ENCODE measurements around the gene TFF3. TPM values are rescaled to one million over a fixed set of nuclear protein-coding genes. Genes with fewer than 3 reads are reported as not detected.

TFF3 gene
- total RNA-seq, 2 experiments from 2014 or later = not detected

GRCh38 chr21:42264245-42265195, 50.7 kb downstream of the TFF3 start:
- H3K36me3 Mint-ChIP-seq (ENCODE audit: low read depth) = peaks cover 35% of the 10 kb centered on the region
- Histone ChIP-seq H3K9me3 (ENCODE audit: control insufficient read depth in 1 of 2, insufficient read depth in 1 of 2, low read length in 2 of 2) (no peaks in the 10 kb centered on the region), H3K4me3 (ENCODE audit: low read length) (no peak overlapping the region), H3K36me3 (ENCODE audit: insufficient read depth, low read length) (no peaks in the 10 kb centered on the region), H3K27ac (ENCODE audit: low read depth in 1 of 2, low read length in 2 of 2) (no peak overlapping the region), H3K27me3 (ENCODE audit: control insufficient read depth in 1 of 2, insufficient read depth in 2 of 2, low read length in 2 of 2) (no peaks in the 10 kb centered on the region), H3K4me1 (ENCODE audit: insufficient read depth, low read length) (peaks cover 32% of the 10 kb centered on the region)
- H3K27ac Mint-ChIP-seq = peak overlapping the region; percentile 60
- intact Hi-C loops (cut with DNase I, micrococcal nuclease) = loop anchor here in 1 of 2 experiments (5.0 kb wide), 1 partner anchor 32 kb away; no protein-coding TSS in a partner anchor
- ATAC-seq (ENCODE audit: poor library complexity) = no peak
- H3K4me1 Mint-ChIP-seq (ENCODE audit: low read depth) = peaks cover 50% of the 10 kb centered on the region
- no peak for TF ChIP-seq CTCF (IDR thresholded peaks at IDR 0.05)
- H3K4me3 Mint-ChIP-seq = no peak overlapping the region
- POLR2A ChIA-PET = no interaction called here
- no peaks in the 10 kb centered on the region for H3K27me3 Mint-ChIP-seq
- CTCF ChIA-PET = interaction anchor here (0.9 kb wide), 1 partner anchor 12 kb away, joined by 3 read pairs; no protein-coding TSS in a partner anchor
- H3K9me3 Mint-ChIP-seq = no peaks in the 10 kb centered on the region
- DNase-seq = no peak

DNA sequence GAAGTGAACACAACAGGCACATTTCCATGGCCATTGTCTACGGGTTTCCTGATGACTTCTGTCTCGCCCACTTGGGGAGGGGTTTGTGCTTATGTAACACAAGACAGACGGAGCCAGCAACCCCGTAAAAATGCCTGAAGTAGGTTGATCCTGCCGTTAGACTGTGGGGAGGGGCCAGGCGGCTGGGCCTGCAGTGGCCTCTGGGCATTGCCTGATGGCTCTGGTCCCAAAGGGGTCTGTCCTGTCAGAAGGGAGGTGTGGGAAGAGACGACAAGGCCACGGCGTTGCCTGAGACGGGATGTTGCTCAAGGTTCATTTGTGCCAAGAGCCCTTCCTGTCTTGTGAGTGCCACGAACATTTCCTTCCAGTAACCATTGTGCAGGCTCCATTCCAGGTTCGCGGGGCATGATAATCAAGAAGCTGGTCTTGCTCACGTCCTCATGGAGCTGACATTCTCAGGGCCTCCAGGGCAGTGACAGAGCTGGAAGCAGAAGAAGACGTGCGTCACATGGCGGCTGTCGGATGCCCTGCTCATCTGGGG, 51.5 kb downstream of the TFF3 start:
- CTCF ChIA-PET = no interaction called here
- no peak for DNase-seq
- Mint-ChIP-seq H3K4me1 (ENCODE audit: low read depth) (peaks cover 43% of the 10 kb centered on the region), H3K4me3 (no peak overlapping the region), H3K27ac (peak overlapping the region; percentile 69), H3K36me3 (ENCODE audit: low read depth) (peaks cover 35% of the 10 kb centered on the region), H3K27me3 (no peaks in the 10 kb centered on the region), H3K9me3 (no peaks in the 10 kb centered on the region)
- Histone ChIP-seq H3K27ac (ENCODE audit: low read depth in 1 of 2, low read length in 2 of 2) (no peak overlapping the region), H3K4me3 (ENCODE audit: low read length) (no peak overlapping the region), H3K4me1 (ENCODE audit: insufficient read depth, low read length) (peaks cover 26% of the 10 kb centered on the region), H3K27me3 (ENCODE audit: control insufficient read depth in 1 of 2, insufficient read depth in 2 of 2, low read length in 2 of 2) (no peaks in the 10 kb centered on the region), H3K9me3 (ENCODE audit: control insufficient read depth in 1 of 2, insufficient read depth in 1 of 2, low read length in 2 of 2) (no peaks in the 10 kb centered on the region), H3K36me3 (ENCODE audit: insufficient read depth, low read length) (no peaks in the 10 kb centered on the region)
- no peak for ATAC-seq (ENCODE audit: poor library complexity)
- intact Hi-C loops (cut with DNase I, micrococcal nuclease) = no loop called here
- POLR2A ChIA-PET = no interaction called here
- TF ChIP-seq CTCF (IDR thresholded peaks at IDR 0.05) = no peak

GRCh38 chr21:42262831-42263231, 52.4 kb downstream of the TFF3 start:
- H3K4me3 Mint-ChIP-seq = no peak overlapping the region
- intact Hi-C loops (cut with DNase I, micrococcal nuclease) = no loop called here
- peaks cover 39% of the 10 kb centered on the region for H3K4me1 Mint-ChIP-seq (ENCODE audit: low read depth)
- ChIA-PET POLR2A (no interaction called here), CTCF (no interaction called here)
- no peak for TF ChIP-seq CTCF (IDR thresholded peaks at IDR 0.05)
- DNase-seq = peak in 2 of 14 experiments; percentile 38 to 46
- no peaks in the 10 kb centered on the region for H3K9me3 Mint-ChIP-seq
- peaks cover 34% of the 10 kb centered on the region for H3K36me3 Mint-ChIP-seq (ENCODE audit: low read depth)
- Histone ChIP-seq H3K27ac (ENCODE audit: low read depth in 1 of 2, low read length in 2 of 2) (no peak overlapping the region), H3K36me3 (ENCODE audit: insufficient read depth, low read length) (no peaks in the 10 kb centered on the region), H3K4me1 (ENCODE audit: insufficient read depth, low read length) (peaks cover 23% of the 10 kb centered on the region), H3K27me3 (ENCODE audit: control insufficient read depth in 1 of 2, insufficient read depth in 2 of 2, low read length in 2 of 2) (no peaks in the 10 kb centered on the region), H3K4me3 (ENCODE audit: low read length) (no peak overlapping the region), H3K9me3 (ENCODE audit: control insufficient read depth in 1 of 2, insufficient read depth in 1 of 2, low read length in 2 of 2) (no peaks in the 10 kb centered on the region)
- no peaks in the 10 kb centered on the region for H3K27me3 Mint-ChIP-seq
- ATAC-seq (ENCODE audit: poor library complexity) = no peak
- H3K27ac Mint-ChIP-seq = no peak overlapping the region
